NAMALWA (cell line): ENCODE results near the gene ENOX1.
A peak's percentile ranks its signal among the peaks of the same experiment; 100 is the strongest.
"Not testable (repeated sequence)": the region's sequence is repeated elsewhere in the genome, so short reads cannot be mapped to it uniquely, and the experiment has no call there.

ENCODE experiments used
- DNase-seq: peaks from one replicate; pipeline ENCODE4 v3.0.0-alpha.2; 2015; ENCODE audit warnings: low spot score

Gene ENOX1

DNA sequence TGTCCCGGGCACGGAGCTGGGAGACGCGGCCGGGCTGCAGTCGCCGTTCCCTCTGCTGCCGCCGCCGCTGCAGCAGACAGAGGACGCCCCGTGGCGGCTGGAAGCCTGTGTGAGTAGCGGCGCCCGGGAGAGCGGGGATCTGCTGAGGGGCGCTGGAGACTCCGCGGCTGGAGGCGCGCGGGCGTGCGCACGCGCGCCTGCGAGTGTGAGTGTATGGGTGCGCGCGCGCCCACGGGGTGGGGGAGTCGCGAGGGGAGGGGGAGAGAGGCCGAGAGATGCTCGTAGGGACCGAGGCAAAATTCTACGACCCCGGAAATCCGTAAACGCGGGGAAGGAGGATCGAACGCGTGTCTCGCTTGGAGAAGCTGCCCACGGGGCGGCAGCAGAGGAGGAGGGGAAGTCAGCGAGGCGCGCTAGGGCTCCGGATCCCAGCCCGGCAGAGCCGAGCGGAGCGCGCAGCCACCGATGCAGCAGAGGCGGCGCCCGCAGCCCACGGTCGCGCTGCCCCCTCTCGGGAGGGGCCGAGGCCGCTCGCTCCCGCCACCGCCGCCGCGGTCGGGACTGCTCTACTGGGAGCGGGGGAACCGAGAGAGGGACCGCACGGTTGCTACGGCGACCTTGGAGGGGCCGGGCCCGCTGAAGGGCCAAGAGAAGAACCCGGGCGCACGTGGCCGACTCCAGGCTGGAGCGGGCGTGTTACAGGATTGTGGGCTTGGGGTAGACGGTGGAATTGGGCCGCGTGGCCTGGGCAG is at the start of gene ENOX1:
TSS of gene ENOX1 (minus strand) at position 207 of the 752 bp plus-strand sequence.
- DNase-seq: peak; percentile 20

GRCh38 chr13:43835701-43836100 is 48.9 kb upstream of the ENOX1 start:
- DNase-seq: no peak

DNA sequence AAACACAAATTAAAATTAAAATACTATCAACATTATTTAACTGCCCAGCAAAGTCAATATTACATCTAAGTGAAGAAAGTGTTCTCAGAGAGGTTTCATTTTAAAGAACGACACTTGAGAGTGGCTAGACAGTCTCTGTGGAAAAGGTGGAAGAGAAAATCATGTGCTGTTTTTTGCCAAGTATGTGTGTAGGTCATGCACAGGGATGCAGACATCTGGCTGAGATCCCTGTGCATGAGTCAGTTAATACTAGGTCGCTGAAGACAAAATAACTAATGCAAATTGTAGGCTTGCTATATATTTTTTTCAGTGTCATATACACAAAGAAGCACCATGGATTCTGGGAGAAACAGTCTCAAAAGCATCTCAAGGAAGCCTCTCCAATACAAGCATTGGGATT is 44.3 kb upstream of the ENOX1 start:
- DNase-seq: no peak

- DNase-seq: no peak
Observed at GRCh38 chr13:43830497-43830881, 43.7 kb upstream of the ENOX1 start.

DNA sequence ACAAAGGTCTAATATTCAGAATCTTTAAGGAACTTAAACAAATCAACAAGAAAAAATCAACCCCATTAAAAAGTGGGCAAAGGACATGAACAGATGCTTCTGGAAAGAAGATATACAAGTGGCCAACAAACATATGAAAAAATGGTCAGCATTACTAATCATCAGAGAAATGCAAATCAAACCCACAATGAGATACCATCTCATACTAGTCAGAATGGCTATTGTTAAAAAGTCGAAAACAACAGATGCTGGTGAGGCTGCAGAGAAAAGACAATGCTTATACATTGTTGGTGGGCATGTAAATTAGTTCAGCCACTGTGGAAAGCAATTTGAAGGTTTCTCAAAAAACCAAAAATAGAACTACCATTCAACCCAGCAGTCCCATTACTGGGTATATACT is 37.9 kb upstream of the ENOX1 start:
- DNase-seq: not testable (repeated sequence)

DNA sequence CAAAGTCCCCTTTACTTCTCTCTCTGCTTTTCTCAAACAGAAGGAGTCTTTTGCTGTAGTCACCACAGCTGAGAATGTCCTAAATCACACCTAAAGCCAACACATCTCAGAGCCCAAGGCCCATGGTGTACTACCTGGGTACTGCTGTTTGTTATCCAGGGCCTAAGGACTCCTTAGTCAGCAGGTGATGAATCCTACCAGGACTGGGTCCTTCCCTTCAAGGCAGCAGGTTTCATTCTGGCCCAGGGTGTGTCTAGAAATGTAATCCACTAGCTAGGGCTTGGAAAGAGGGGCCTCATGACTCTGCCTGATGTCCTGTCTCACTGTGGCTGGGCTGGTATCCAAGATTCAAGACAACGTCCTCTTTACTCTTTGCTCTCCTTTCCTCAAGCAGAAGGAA is 36.2 kb upstream of the ENOX1 start:
- DNase-seq: no peak

DNA sequence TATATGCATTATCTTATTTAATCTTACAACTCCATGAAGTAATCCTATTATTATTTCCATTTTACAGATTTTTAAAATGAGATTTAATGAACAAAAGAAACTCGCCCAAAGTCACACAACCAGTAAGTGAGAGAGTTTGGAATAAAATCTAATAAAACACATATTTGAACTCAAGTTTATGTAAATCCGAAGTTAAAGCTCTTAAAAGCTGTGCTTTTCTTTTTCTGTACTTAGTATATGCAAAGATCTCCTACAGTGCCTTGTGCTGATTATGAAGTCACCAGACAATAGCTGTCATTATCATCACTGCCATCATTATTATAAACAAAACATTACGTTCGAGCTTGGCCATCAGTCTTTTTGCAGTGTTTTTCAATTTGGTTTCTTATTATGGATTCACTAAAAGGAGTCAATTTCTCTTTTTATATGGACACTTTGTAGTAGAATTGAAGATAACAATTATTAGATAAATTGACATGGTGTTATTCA is 29.7 kb upstream of the ENOX1 start:
- no peak for DNase-seq

- DNase-seq: no peak
Observed at GRCh38 chr13:43815204-43815603, 28.4 kb upstream of the ENOX1 start.

DNA sequence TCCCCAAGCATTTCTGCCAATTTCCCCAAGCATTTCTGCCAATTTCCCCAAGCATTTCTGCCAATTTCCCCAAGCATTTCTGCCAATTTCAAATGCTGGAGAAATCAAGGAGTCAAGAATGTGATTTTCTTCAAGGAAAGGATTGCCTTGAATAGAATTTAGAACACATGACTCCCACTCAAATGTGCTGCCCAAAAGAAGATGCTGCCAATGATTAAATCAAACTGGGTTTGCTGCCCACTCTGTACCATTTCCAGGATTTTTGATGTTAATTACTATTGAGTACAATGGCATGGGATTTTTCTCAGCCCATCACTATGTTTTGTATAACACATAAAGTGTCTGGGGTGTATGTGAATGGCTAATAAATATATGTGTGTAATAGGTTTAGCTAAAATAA is 21.9 kb upstream of the ENOX1 start:
- no peak for DNase-seq

DNA sequence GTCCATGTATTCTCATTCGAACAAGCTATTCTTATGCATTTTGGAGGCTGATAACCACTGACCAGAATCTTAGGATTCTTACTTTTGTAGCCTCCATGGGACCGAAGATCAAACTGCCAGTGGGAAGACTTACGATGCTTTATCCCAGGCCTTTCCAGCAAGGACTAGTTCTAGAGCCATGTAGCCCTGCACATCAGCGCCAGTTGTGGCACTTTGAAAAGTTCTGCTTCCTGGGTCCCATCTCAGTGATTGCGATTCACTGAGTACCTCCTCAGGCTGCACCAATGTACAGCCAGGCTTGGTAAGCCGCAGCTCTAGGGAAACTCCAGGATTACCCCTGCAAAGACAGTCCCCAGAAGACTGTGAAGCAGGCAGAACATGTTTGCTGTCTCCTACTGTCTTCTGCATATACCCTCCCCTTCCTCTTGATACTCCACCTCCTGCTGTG is 18.9 kb upstream of the ENOX1 start:
- DNase-seq: no peak

GRCh38 chr13:43805071-43805468 is 18.3 kb upstream of the ENOX1 start:
- peak; percentile 16 for DNase-seq

DNA sequence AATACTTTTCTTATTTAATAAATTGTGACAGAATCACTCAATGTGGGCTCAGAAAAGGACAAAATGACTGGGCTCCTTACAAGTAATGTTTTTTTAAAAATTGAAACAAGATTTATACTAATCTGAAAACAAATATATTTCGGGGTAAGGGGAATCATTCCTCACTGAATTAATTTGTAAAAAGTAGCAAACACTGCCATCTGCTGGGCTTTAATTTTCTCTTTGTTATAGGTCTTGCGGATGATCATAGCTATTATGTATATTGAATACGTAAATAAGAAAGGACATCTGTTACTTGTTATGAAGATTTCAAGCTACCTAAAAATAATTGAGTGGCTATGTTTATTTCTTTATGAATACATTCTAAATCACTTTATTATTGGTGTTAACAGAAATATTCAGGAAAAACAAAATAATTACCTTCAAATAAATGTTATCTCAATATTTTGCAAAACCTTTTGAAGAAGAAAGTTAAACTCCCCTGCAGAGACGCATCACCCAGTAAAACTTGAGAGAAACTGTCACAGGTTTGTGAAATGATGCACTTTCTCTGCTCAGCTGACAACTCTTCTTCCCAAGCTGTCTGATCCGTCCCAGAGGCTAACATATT is 17.8 kb upstream of the ENOX1 start:
- peak; percentile 79 for DNase-seq

DNA sequence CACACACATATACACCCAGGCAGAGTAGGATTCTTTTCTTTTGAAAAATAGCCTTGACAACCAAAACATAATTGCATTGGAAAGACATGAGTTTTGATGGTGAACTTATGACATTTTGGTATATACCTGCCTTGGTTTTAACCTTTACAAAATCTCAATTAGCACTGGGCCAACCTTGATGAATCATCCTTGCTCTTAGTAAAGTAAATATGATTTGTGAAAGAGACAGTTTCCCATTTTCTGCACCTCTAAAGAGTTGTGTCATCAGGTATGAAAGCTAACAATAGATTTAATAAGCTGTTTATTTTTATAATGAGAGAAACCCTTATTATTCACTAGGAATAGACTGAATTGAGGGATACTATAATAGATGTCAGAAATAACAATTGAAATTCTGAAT is 15.7 kb upstream of the ENOX1 start:
- no peak for DNase-seq

DNA sequence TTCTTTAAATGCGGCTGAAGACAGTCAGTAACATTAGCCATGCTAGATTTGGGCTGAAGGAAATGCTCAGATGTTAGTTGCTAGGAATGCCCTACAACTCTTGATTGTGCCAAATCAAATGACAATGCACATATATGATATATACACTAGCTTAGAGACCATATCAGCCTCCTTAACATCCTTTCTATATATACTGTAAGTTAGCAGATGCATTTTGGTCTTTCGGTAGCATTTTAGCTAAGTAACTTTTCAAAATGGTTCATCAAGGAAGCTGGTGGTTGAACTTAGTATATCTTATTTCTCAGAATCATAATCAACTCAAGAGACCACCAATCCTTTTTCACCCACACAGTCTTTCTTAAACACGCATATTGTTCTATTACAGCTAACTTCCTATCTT is 14.1 kb upstream of the ENOX1 start:
- no peak for DNase-seq

- DNase-seq: no peak
Observed at GRCh38 chr13:43799191-43799590, 12.4 kb upstream of the ENOX1 start.

GRCh38 chr13:43797869-43798268 is 11.1 kb upstream of the ENOX1 start:
- DNase-seq: no peak

DNA sequence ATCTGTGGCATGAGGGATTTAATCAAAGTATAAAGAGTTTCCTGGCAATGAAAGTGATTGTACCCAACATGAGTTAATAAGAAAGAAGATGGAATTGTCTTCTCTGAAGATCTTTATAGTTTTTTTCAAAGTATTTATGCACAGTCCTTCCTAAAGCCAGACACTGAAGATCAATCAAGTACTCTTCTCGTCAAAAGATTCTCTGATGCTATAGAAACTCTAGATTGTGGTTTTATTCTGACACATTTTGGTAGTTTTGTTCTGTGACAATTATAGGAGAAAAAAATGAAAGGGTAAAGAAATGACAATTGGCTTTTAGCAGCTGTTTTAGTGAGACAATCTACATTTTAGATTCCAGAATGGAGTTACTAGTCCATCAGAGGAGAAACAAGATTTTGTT is 10.4 kb upstream of the ENOX1 start:
- DNase-seq: no peak

DNA sequence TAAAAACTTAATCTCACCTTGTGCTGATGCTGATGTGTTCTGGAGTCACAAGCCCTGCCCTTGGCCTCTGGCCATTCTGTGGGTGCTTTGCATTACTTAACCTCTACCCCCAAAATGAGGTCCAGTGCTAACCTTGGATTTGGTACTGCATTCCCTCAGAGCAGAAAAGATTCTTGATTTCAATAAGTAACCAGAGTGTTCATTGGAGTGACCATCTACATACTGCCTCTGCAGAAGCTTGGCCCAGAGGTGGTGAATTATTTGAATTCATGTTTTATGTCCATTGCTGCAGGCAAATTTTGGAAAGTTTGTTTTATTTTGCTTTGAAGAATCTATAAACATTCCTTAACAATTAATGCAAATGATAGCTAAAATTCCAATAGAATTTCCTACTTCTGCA is 7.6 kb upstream of the ENOX1 start:
- DNase-seq: no peak

DNA sequence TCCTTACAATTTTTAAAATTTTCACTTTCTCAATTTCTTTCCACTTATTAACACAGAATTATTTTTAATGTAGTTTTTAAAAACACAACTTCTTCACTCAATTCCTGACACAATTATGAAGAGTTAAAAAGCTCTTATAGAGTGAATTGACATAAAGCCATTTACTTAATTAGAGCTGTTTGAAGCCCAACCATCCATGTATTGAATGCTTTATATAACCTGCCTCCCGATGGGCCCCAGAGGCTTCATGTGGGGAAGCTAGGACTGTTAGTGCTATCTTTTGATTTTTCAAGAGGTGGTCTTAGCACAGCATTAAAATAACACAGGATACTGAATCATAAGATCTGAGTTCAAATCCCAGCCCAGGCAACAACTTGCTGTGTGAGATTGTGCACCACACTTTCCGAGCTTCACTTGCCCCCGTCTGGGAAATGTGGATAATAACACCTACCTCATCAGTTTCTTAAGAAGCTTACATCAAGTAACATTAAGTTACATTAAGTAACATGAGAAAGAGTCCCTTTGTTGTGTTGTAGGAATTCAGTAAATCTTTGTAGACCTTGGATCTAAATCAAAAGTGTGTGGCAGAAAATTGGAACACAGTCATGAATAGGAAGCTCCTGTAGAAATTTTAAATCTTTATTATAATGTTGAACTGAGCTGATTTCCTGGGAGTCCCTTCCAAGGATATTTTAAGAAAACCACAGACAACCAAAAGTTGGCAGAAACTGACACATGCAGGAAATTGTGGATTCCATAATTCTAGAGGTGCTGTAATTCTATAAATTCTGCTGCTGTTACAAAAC is 5.5 kb upstream of the ENOX1 start:
- DNase-seq: no peak

DNA sequence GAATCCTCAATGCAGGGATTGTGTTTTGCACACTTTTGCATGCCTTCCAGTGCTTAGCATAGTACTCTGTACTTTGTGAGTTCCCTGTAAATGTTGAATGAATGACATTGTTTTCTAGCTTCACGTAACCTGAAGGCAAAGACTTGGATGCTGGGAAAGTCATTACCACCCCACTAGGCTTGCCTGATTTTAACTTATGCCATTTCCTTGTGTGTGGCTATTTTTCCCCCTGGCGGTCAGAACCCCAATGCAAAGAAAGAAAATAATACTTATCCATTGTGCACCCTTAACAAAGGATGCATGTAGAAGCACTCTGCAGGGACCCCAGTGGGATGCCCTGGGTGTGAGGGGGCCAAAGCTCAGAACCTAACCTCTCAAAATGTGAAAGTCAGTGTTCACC is 1.2 kb upstream of the ENOX1 start:
- no peak for DNase-seq

DNA sequence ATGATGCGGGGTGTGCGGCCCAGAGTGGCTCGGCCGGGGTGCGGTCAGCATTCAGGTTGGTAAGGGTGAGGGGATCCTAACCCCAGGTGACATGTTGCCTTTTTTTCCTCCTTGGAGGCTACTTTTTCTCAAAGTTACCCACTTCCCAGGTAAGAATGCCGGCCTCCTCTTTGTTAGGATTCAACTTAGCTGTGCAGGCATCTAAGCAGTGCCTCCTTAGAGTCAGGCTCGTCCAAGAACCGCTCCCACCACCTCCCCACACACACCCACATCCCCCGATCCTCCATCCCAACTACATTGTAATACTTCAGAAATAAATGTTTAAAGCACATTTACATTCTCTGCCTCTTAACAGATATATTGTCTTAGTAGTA is 733 bp upstream of the ENOX1 start:
- DNase-seq: no peak

DNA sequence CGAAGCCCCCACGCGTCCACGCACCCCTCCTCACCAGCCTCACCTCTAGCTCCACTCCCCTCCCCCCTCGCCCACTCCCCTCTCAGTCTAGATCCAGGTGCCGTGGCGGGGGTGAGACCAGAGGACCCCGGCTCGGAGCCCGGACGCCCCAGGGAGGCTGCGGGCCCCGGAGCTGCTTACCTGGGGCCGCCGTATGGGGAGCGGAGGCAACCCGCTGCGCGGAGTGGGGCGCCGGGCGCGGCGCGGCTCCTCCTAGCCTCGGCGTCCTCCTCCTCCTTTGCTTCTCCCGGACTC is 353 bp downstream of the ENOX1 start:
- DNase-seq: no peak
